Uterus (tissue), 4 donors: Measurements from ENCODE around the gene GCK. TPM values are rescaled to one million over a fixed set of nuclear protein-coding genes. Genes with fewer than 3 reads are reported as not detected.
A peak's percentile ranks its signal among the peaks of the same experiment; 100 is the strongest.

Experiments used
- DNase-seq, 2 donors: peaks; one replicate each; pipeline ENCODE4 v3.0.0-alpha.2; 2019 to 2020
- H3K27ac ChIP-seq, 2 donors: fragments of 200-600 bp; sonication (generic); 1 replicate in 1 of 2; 2 replicates in 1 of 2; pipeline ENCODE4 v1.5.1; 2016 to 2018
- H3K27me3 ChIP-seq, 2 donors: fragments of 200-600 bp; sonication (generic); one replicate each; pipeline ENCODE4 v1.5.1; 2018 to 2019; ENCODE audit warnings: control low read depth in 1 of 2
- H3K36me3 ChIP-seq, 2 donors: fragments of 200-600 bp; sonication (generic); one replicate each; pipeline ENCODE4 v1.5.1; 2019; ENCODE audit warnings: control low read depth in 1 of 2
- H3K4me1 ChIP-seq, 2 donors: fragments of 200-600 bp; sonication (generic); one replicate each; pipeline ENCODE4 v1.5.1; 2018 to 2019; ENCODE audit warnings: control low read depth in 1 of 2
- H3K4me3 ChIP-seq, 2 donors: fragments of 200-600 bp; sonication (generic); 1 replicate in 1 of 2; 2 replicates in 1 of 2; pipeline ENCODE4 v1.5.1; 2018 to 2019; ENCODE audit warnings: mild to moderate bottlenecking in 1 of 2
- H3K9me3 ChIP-seq, 2 donors: fragments of 200-600 bp; sonication (generic); one replicate each; pipeline ENCODE4 v1.5.1; 2019; ENCODE audit warnings: control low read depth in 1 of 2
- CTCF ChIP-seq, 4 experiments: fragments of 200-600 bp in 2 of 4; fragments of 450-650 bp in 2 of 4; sonication (generic) in 2 of 4; IDR thresholded peaks; one replicate each; pipeline ENCODE4 v1.5.1; 2016 to 2019; ENCODE audit warnings: antibody characterized with exemption in 4 of 4, mild to moderate bottlenecking in 2 of 4, moderate library complexity in 1 of 4
- POLR2A ChIP-seq, 2 donors: fragments of 450-650 bp; IDR thresholded peaks; one replicate each; pipeline ENCODE4 v1.6.1; 2016; ENCODE audit warnings: antibody characterized with exemption in 2 of 2, mild to moderate bottlenecking in 1 of 2, moderate library complexity in 1 of 2
- intact Hi-C: fragments of 100-400 bp; cut with DNase I; formaldehyde crosslinking; loops from one replicate; pipeline ENCODE4 v1.15.1; 2023; ENCODE audit warnings: low total_unique reads
- total RNA-seq, 4 donors: library from RNA; depleted of rRNA in 3 of 4; stranded (reverse); fragments of >200 nt in 3 of 4; gene quantifications; one replicate each; pipeline versions ENCODE4 v1.1.0 to v1.2.4, GENCODE V29; 2014 to 2023
- donor health status: DM: yes; HTN: yes; CAD: no.

GCK gene
- total RNA-seq, 4 donors from 2014 or later: 0.29 to 2.6 (median 1.8) TPM; not detected in 1

- Histone ChIP-seq H3K9me3 (no peaks in the 10 kb centered on the region), H3K27ac (peak overlapping the region; percentile 60 to 92), H3K27me3 (no peaks in the 10 kb centered on the region), H3K4me3 (peak overlapping the region; percentile 56 to 97), H3K4me1 (peaks cover 0 to 3% of the 10 kb centered on the region in 2 donors), H3K36me3 (no peaks in the 10 kb centered on the region)
- intact Hi-C loops: no loop called here
- TF ChIP-seq POLR2A (IDR thresholded peaks at IDR 0.05): no peak
- no peak for DNase-seq
Measured at GRCh38 chr7:44122529-44122928, 66.7 kb downstream of the GCK start.

- TF ChIP-seq POLR2A (IDR thresholded peaks at IDR 0.05): no peak
- TF ChIP-seq CTCF (IDR thresholded peaks at IDR 0.05): no peak
- H3K4me3 ChIP-seq: peak overlapping the region in 1 of 2 donors; percentile 97
- DNase-seq: no peak
- H3K9me3 ChIP-seq: no peaks in the 10 kb centered on the region
- peak overlapping the region in 1 of 2 donors; percentile 92 for H3K27ac ChIP-seq
- intact Hi-C loops: no loop called here
- no peaks in the 10 kb centered on the region for H3K36me3 ChIP-seq
- H3K27me3 ChIP-seq: no peaks in the 10 kb centered on the region
- peaks cover 0 to 3% of the 10 kb centered on the region in 2 donors for H3K4me1 ChIP-seq
Measured at GRCh38 chr7:44121761-44122420, 67.3 kb downstream of the GCK start.

GRCh38 chr7:44120395-44120794 lies 68.8 kb downstream of the GCK start:
- H3K27ac ChIP-seq: no peak overlapping the region
- intact Hi-C loops: no loop called here
- DNase-seq: no peak
- H3K36me3 ChIP-seq: no peaks in the 10 kb centered on the region
- H3K4me3 ChIP-seq: no peak overlapping the region
- no peaks in the 10 kb centered on the region for H3K9me3 ChIP-seq
- TF ChIP-seq POLR2A (IDR thresholded peaks at IDR 0.05) (no peak), CTCF (IDR thresholded peaks at IDR 0.05) (no peak)
- H3K27me3 ChIP-seq: no peaks in the 10 kb centered on the region
- peaks cover 0 to 3% of the 10 kb centered on the region in 2 donors for H3K4me1 ChIP-seq

- no peak overlapping the region for H3K27ac ChIP-seq
- DNase-seq: no peak
- intact Hi-C loops: no loop called here
- H3K4me3 ChIP-seq: no peak overlapping the region
- no peaks in the 10 kb centered on the region for H3K9me3 ChIP-seq
- TF ChIP-seq CTCF (IDR thresholded peaks at IDR 0.05) (no peak), POLR2A (IDR thresholded peaks at IDR 0.05) (no peak)
- H3K4me1 ChIP-seq: peaks cover 0 to 3% of the 10 kb centered on the region in 2 donors
- H3K27me3 ChIP-seq: no peaks in the 10 kb centered on the region
- H3K36me3 ChIP-seq: no peaks in the 10 kb centered on the region
Measured at GRCh38 chr7:44119829-44120380, 69.3 kb downstream of the GCK start.

- intact Hi-C loops: no loop called here
- TF ChIP-seq CTCF (IDR thresholded peaks at IDR 0.05): no peak
- TF ChIP-seq POLR2A (IDR thresholded peaks at IDR 0.05): no peak
- no peak for DNase-seq
- H3K27ac ChIP-seq: no peak overlapping the region
- no peak overlapping the region for H3K4me3 ChIP-seq
- H3K36me3 ChIP-seq: no peaks in the 10 kb centered on the region
- no peaks in the 10 kb centered on the region for H3K9me3 ChIP-seq
- H3K4me1 ChIP-seq: peaks cover 0 to 3% of the 10 kb centered on the region in 2 donors
- no peaks in the 10 kb centered on the region for H3K27me3 ChIP-seq
Measured at GRCh38 chr7:44117801-44118429, 71.3 kb downstream of the GCK start.
